Subcutaneous adipose tissue (tissue), 4 donors: Measurements from ENCODE around the gene B4GALNT3. TPM values are rescaled to one million over a fixed set of nuclear protein-coding genes. Genes with fewer than 3 reads are reported as not detected.

Experiments used
- CTCF ChIP-seq: fragments of 450-650 bp; IDR thresholded peaks from one replicate; pipeline ENCODE4 v1.5.1; 2016; ENCODE audit warnings: low read depth, mild to moderate bottlenecking, control low read depth, antibody characterized with exemption, moderate library complexity
- total RNA-seq, 4 donors: library from RNA; depleted of rRNA; stranded (reverse); fragments of >200 nt; gene quantifications; one replicate each; pipeline ENCODE4 v1.1.0, GENCODE V29; 2016

B4GALNT3 gene
- total RNA-seq, 4 donors from 2014 or later: 0.16 to 0.22 (median 0.17) TPM; not detected in 1

GRCh38 chr12:542395-543113 is 82.8 kb downstream of the B4GALNT3 start:
- TF ChIP-seq CTCF: no peak

GRCh38 chr12:543114-543451 is 83.3 kb downstream of the B4GALNT3 start:
- TF ChIP-seq CTCF: no peak

GRCh38 chr12:544142-544541 is 84.4 kb downstream of the B4GALNT3 start:
- no peak for TF ChIP-seq CTCF

- no peak for TF ChIP-seq CTCF
These were observed 85.3 kb downstream of the B4GALNT3 start for GRCh38 chr12:544941-545635.

- TF ChIP-seq CTCF: no peak
These were observed 86.1 kb downstream of the B4GALNT3 start for GRCh38 chr12:545835-546234.

- no peak for TF ChIP-seq CTCF
These were observed 86.7 kb downstream of the B4GALNT3 start for GRCh38 chr12:546265-546919.
